Activated T-helper 17 cell treated with anti-CD3 and anti-CD28 coated beads, Interleukin-2, amount 50 U/mL, for 72 hours (primary cell): Measurements from ENCODE around the gene TTLL11. TPM values are rescaled to one million over a fixed set of nuclear protein-coding genes. Genes with fewer than 3 reads are reported as not detected.
A peak's percentile ranks its signal among the peaks of the same experiment; 100 is the strongest.

Experiments
- ATAC-seq: fragments of 150-1000 bp; cut with Tn5 transposase; replicated peaks from 2 replicates; pipeline ENCODE4 v1.10.0; 2021; ENCODE audit warnings: mild to moderate bottlenecking, moderate library complexity
- H3K27ac Mint-ChIP-seq: one replicate; pipeline ENCODE4 v1.8.0; 2022; ENCODE audit warnings: mixed read lengths
- H3K27me3 Mint-ChIP-seq: one replicate; pipeline ENCODE4 v1.8.0; 2022; ENCODE audit warnings: mixed read lengths
- H3K36me3 Mint-ChIP-seq: one replicate; pipeline ENCODE4 v1.8.0; 2022; ENCODE audit warnings: low read depth, mild to moderate bottlenecking, mixed read lengths
- H3K4me1 Mint-ChIP-seq: one replicate; pipeline ENCODE4 v1.8.0; 2022; ENCODE audit warnings: mixed read lengths
- H3K4me3 Mint-ChIP-seq: one replicate; pipeline ENCODE4 v1.8.0; 2022; ENCODE audit warnings: mild to moderate bottlenecking, mixed read lengths
- H3K9me3 Mint-ChIP-seq: one replicate; pipeline ENCODE4 v1.8.0; 2022; ENCODE audit warnings: mixed read lengths
- total RNA-seq, 2 donors: library from RNA; stranded (reverse); gene quantifications; one replicate each; pipeline ENCODE4 v1.2.3, GENCODE V29; 2022

Gene TTLL11
- total RNA-seq, 2 donors from 2014 or later = 2.6 to 3.9 TPM

- Mint-ChIP-seq H3K27me3 (no peaks in the 10 kb centered on the region), H3K36me3 (no peaks in the 10 kb centered on the region), H3K4me1 (no peaks in the 10 kb centered on the region), H3K4me3 (no peak overlapping the region), H3K9me3 (no peaks in the 10 kb centered on the region), H3K27ac (no peak overlapping the region)
- peak; percentile 28 for ATAC-seq
These were observed 209.6 kb downstream of the TTLL11 start for GRCh38 chr9:121883281-121884056.

- Mint-ChIP-seq H3K27ac (no peak overlapping the region), H3K9me3 (no peaks in the 10 kb centered on the region), H3K4me1 (no peaks in the 10 kb centered on the region), H3K36me3 (no peaks in the 10 kb centered on the region), H3K4me3 (no peak overlapping the region), H3K27me3 (no peaks in the 10 kb centered on the region)
- ATAC-seq = no peak
These were observed 211.1 kb downstream of the TTLL11 start for GRCh38 chr9:121881920-121882500.

GRCh38 chr9:121880343-121880898, 212.7 kb downstream of the TTLL11 start:
- ATAC-seq = no peak
- Mint-ChIP-seq H3K4me3 (no peak overlapping the region), H3K36me3 (no peaks in the 10 kb centered on the region), H3K27me3 (no peaks in the 10 kb centered on the region), H3K27ac (no peak overlapping the region), H3K9me3 (no peaks in the 10 kb centered on the region), H3K4me1 (no peaks in the 10 kb centered on the region)

- no peak for ATAC-seq
- Mint-ChIP-seq H3K36me3 (no peaks in the 10 kb centered on the region), H3K4me1 (no peaks in the 10 kb centered on the region), H3K27me3 (no peaks in the 10 kb centered on the region), H3K9me3 (no peaks in the 10 kb centered on the region), H3K4me3 (no peak overlapping the region), H3K27ac (no peak overlapping the region)
These were observed 214.8 kb downstream of the TTLL11 start for GRCh38 chr9:121878271-121878822.

- no peaks in the 10 kb centered on the region for H3K9me3 Mint-ChIP-seq
- H3K4me3 Mint-ChIP-seq = no peak overlapping the region
- no peak for ATAC-seq
- H3K4me1 Mint-ChIP-seq = no peaks in the 10 kb centered on the region
- H3K36me3 Mint-ChIP-seq = no peaks in the 10 kb centered on the region
- H3K27me3 Mint-ChIP-seq = no peaks in the 10 kb centered on the region
- H3K27ac Mint-ChIP-seq = no peak overlapping the region
These were observed 216.3 kb downstream of the TTLL11 start for GRCh38 chr9:121876658-121877271.

- Mint-ChIP-seq H3K27me3 (no peaks in the 10 kb centered on the region), H3K36me3 (no peaks in the 10 kb centered on the region), H3K27ac (no peak overlapping the region), H3K9me3 (no peaks in the 10 kb centered on the region), H3K4me1 (no peaks in the 10 kb centered on the region), H3K4me3 (no peak overlapping the region)
- no peak for ATAC-seq
These were observed 216.9 kb downstream of the TTLL11 start for GRCh38 chr9:121876255-121876654.

GRCh38 chr9:121874524-121874923, 218.6 kb downstream of the TTLL11 start:
- H3K36me3 Mint-ChIP-seq = no peaks in the 10 kb centered on the region

GRCh38 chr9:121871431-121872025, 221.6 kb downstream of the TTLL11 start:
- H3K27ac Mint-ChIP-seq = no peak overlapping the region
- no peak overlapping the region for H3K4me3 Mint-ChIP-seq
- H3K36me3 Mint-ChIP-seq = no peaks in the 10 kb centered on the region
- no peaks in the 10 kb centered on the region for H3K27me3 Mint-ChIP-seq
- no peaks in the 10 kb centered on the region for H3K4me1 Mint-ChIP-seq
- H3K9me3 Mint-ChIP-seq = no peaks in the 10 kb centered on the region
- no peak for ATAC-seq

More at GRCh38 chr9:121874524-121874923, 218.6 kb downstream of the TTLL11 start:
- H3K4me1 Mint-ChIP-seq = no peaks in the 10 kb centered on the region
- H3K9me3 Mint-ChIP-seq = no peaks in the 10 kb centered on the region
- no peak for ATAC-seq
- no peak overlapping the region for H3K27ac Mint-ChIP-seq
- no peak overlapping the region for H3K4me3 Mint-ChIP-seq
- H3K27me3 Mint-ChIP-seq = no peaks in the 10 kb centered on the region

GRCh38 chr9:121870271-121870670, 222.8 kb downstream of the TTLL11 start:
- ATAC-seq = no peak
- no peak overlapping the region for H3K4me3 Mint-ChIP-seq
- no peaks in the 10 kb centered on the region for H3K9me3 Mint-ChIP-seq

GRCh38 chr9:121868626-121869025, 224.5 kb downstream of the TTLL11 start:
- Mint-ChIP-seq H3K4me3 (no peak overlapping the region), H3K36me3 (no peaks in the 10 kb centered on the region), H3K9me3 (no peaks in the 10 kb centered on the region), H3K27me3 (no peaks in the 10 kb centered on the region), H3K27ac (no peak overlapping the region), H3K4me1 (no peaks in the 10 kb centered on the region)
- no peak for ATAC-seq

More at GRCh38 chr9:121870271-121870670, 222.8 kb downstream of the TTLL11 start:
- Mint-ChIP-seq H3K27ac (no peak overlapping the region), H3K36me3 (no peaks in the 10 kb centered on the region), H3K4me1 (no peaks in the 10 kb centered on the region), H3K27me3 (no peaks in the 10 kb centered on the region)

GRCh38 chr9:121866927-121867326, 226.2 kb downstream of the TTLL11 start:
- no peak overlapping the region for H3K4me3 Mint-ChIP-seq
- H3K36me3 Mint-ChIP-seq = no peaks in the 10 kb centered on the region
- no peak for ATAC-seq
- H3K27ac Mint-ChIP-seq = no peak overlapping the region
- no peaks in the 10 kb centered on the region for H3K4me1 Mint-ChIP-seq
- H3K27me3 Mint-ChIP-seq = no peaks in the 10 kb centered on the region
- H3K9me3 Mint-ChIP-seq = no peaks in the 10 kb centered on the region

GRCh38 chr9:121865884-121866283, 227.2 kb downstream of the TTLL11 start:
- Mint-ChIP-seq H3K27ac (no peak overlapping the region), H3K4me1 (no peaks in the 10 kb centered on the region), H3K27me3 (no peaks in the 10 kb centered on the region), H3K36me3 (no peaks in the 10 kb centered on the region), H3K9me3 (no peaks in the 10 kb centered on the region), H3K4me3 (no peak overlapping the region)
- ATAC-seq = no peak

- H3K27ac Mint-ChIP-seq = no peak overlapping the region
- H3K9me3 Mint-ChIP-seq = no peaks in the 10 kb centered on the region
- no peaks in the 10 kb centered on the region for H3K27me3 Mint-ChIP-seq
- H3K4me1 Mint-ChIP-seq = no peaks in the 10 kb centered on the region
- no peaks in the 10 kb centered on the region for H3K36me3 Mint-ChIP-seq
- H3K4me3 Mint-ChIP-seq = no peak overlapping the region
- ATAC-seq = no peak
These were observed 228.0 kb downstream of the TTLL11 start for GRCh38 chr9:121865060-121865459.

- Mint-ChIP-seq H3K36me3 (no peaks in the 10 kb centered on the region), H3K4me3 (no peak overlapping the region), H3K27me3 (no peaks in the 10 kb centered on the region), H3K9me3 (no peaks in the 10 kb centered on the region), H3K27ac (no peak overlapping the region), H3K4me1 (no peaks in the 10 kb centered on the region)
- no peak for ATAC-seq
These were observed 229.2 kb downstream of the TTLL11 start for GRCh38 chr9:121863955-121864354.
